ENCODE measurements around the gene MCM7. TPM values are rescaled to one million over a fixed set of nuclear protein-coding genes. Genes with fewer than 3 reads are reported as not detected.
A peak's percentile ranks its signal among the peaks of the same experiment; 100 is the strongest.

MCM7 gene
- polyA plus RNA-seq, 1 donor = 93.8 TPM

DNA sequence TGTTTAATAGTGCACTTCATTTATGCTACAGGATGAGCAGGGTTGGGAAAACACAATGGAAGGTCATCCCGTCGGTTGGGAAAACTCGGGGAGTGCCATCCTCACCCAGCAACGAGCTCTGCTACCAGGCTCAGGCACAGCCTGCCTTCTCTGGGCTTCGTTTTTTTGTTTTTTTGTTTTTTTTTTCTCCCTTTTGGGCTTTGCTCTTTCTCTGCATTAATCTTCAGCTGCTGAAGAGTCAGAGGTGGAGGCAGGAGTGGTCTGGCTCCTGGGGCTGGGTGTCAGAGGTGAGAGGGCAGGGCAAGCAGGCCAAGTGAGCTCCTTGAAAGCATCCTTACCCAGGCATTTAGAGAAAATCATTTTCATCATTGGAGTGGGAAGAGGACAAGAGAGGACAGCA lies 31.2 kb downstream of the MCM7 start:
- peaks cover 69% of the 10 kb centered on the region for H3K36me3 ChIP-seq (ENCODE audit: control insufficient read depth, insufficient read depth, low read length)
- WGBS (ENCODE audit: insufficient coverage, low lambda C conversion rate) = 100% methylated on average over 5 of the region's 5 CpGs
- H3K27me3 ChIP-seq (ENCODE audit: control insufficient read depth, insufficient read depth, low read length) = no peaks in the 10 kb centered on the region
- H3K4me3 ChIP-seq (ENCODE audit: low read length) = no peak overlapping the region
- no peak overlapping the region for H3K27ac ChIP-seq (ENCODE audit: low read length)
- no peak for DNase-seq
- peaks cover 40% of the 10 kb centered on the region for H3K9me3 ChIP-seq (ENCODE audit: control insufficient read depth, low read depth, low read length)
- no peaks in the 10 kb centered on the region for H3K4me1 ChIP-seq (ENCODE audit: control insufficient read depth, insufficient read depth, low read length)

DNA sequence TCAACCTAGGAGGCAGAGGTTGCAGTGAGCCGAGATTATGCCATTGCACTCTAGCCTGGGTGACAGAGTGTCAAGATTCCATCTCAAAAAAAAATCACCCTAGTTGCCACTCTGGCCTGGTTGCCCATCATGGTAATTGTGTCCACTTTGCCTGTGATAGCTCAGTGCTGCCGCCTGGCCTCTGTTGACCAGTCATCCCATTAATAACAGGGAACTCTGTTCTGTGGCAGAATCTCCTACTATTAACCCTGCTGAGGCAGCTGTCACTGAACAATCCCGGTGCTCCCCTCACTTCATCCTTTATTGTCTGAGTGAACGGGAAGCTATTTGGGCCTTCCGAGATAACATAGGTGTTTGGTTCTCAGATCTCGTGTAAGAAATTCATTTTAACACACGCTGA lies 34.2 kb downstream of the MCM7 start:
- peaks cover 60% of the 10 kb centered on the region for H3K36me3 ChIP-seq (ENCODE audit: control insufficient read depth, insufficient read depth, low read length)
- no peak overlapping the region for H3K4me3 ChIP-seq (ENCODE audit: low read length)
- no CpG with 5 or more reads among the region's 7 CpGs for WGBS (ENCODE audit: insufficient coverage, low lambda C conversion rate)

DNA sequence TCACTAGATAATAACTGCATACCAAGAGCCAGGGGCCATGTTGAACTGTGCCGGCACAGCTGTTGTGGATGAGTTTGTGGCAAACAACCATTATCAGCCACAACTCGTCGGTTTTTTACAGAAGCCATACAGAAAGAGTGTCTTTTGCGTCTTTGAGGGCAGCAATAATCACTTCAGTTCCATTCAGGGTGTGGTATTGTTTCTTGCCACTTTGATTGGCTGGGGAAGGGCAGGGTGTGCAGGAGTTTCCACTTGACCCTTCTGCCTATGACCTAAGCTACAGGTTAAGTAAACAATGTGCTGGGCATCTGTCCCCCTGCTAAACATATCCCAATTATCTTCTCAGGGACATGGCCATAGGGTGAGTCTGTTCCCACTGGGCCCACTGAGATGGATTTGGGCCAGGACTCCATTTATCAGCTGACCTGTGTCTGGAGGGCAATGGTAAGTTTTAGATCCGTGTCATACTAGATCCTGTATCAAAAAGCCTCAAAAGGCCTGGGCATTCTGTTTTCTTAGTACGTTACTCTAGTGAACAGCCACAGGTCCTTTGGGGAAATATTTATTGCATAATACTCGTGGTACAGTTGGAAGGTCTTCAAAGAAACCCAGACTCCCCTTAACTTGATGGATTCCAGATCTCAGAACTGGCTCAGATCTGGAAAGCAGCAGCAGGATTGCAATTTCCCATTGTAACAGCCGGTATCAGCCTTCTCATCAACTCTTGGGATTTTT lies 35.6 kb downstream of the MCM7 start:
- H3K36me3 ChIP-seq (ENCODE audit: control insufficient read depth, insufficient read depth, low read length) = peaks cover 55% of the 10 kb centered on the region
- no peaks in the 10 kb centered on the region for H3K4me1 ChIP-seq (ENCODE audit: control insufficient read depth, insufficient read depth, low read length)
- H3K27ac ChIP-seq (ENCODE audit: low read length) = no peak overlapping the region
- peaks cover 5% of the 10 kb centered on the region for H3K9me3 ChIP-seq (ENCODE audit: control insufficient read depth, low read depth, low read length)
- no peak overlapping the region for H3K4me3 ChIP-seq (ENCODE audit: low read length)
- DNase-seq = peak in 1 of 2 donors; percentile 18
- H3K27me3 ChIP-seq (ENCODE audit: control insufficient read depth, insufficient read depth, low read length) = no peaks in the 10 kb centered on the region
- no CpG with 5 or more reads among the region's 8 CpGs for WGBS (ENCODE audit: insufficient coverage, low lambda C conversion rate)

More for the DNA sequence above, 34.2 kb downstream of the MCM7 start:
- Histone ChIP-seq H3K27ac (ENCODE audit: low read length) (no peak overlapping the region), H3K27me3 (ENCODE audit: control insufficient read depth, insufficient read depth, low read length) (no peaks in the 10 kb centered on the region), H3K9me3 (ENCODE audit: control insufficient read depth, low read depth, low read length) (peaks cover 18% of the 10 kb centered on the region), H3K4me1 (ENCODE audit: control insufficient read depth, insufficient read depth, low read length) (no peaks in the 10 kb centered on the region)
- DNase-seq = no peak

DNA sequence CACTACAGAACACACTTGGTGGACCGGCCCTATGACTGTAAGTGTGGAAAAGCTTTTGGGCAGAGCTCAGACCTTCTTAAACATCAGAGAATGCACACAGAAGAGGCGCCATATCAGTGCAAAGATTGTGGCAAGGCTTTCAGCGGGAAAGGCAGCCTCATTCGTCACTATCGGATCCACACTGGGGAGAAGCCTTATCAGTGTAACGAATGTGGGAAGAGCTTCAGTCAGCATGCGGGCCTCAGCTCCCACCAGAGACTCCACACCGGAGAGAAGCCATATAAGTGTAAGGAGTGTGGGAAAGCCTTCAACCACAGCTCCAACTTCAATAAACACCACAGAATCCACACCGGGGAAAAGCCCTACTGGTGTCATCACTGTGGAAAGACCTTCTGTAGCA lies 37.0 kb downstream of the MCM7 start:
- no peaks in the 10 kb centered on the region for H3K4me1 ChIP-seq (ENCODE audit: control insufficient read depth, insufficient read depth, low read length)
- H3K36me3 ChIP-seq (ENCODE audit: control insufficient read depth, insufficient read depth, low read length) = peaks cover 49% of the 10 kb centered on the region
- no peak for DNase-seq
- H3K4me3 ChIP-seq (ENCODE audit: low read length) = no peak overlapping the region
- no peaks in the 10 kb centered on the region for H3K27me3 ChIP-seq (ENCODE audit: control insufficient read depth, insufficient read depth, low read length)
- no peak overlapping the region for H3K27ac ChIP-seq (ENCODE audit: low read length)
- H3K9me3 ChIP-seq (ENCODE audit: control insufficient read depth, low read depth, low read length) = no peaks in the 10 kb centered on the region
- no CpG with 5 or more reads among the region's 9 CpGs for WGBS (ENCODE audit: insufficient coverage, low lambda C conversion rate)

GRCh38 chr7:100063376-100063775 lies 37.8 kb downstream of the MCM7 start:
- Histone ChIP-seq H3K27me3 (ENCODE audit: control insufficient read depth, insufficient read depth, low read length) (no peaks in the 10 kb centered on the region), H3K27ac (ENCODE audit: low read length) (no peak overlapping the region), H3K9me3 (ENCODE audit: control insufficient read depth, low read depth, low read length) (no peaks in the 10 kb centered on the region), H3K36me3 (ENCODE audit: control insufficient read depth, insufficient read depth, low read length) (peaks cover 50% of the 10 kb centered on the region), H3K4me3 (ENCODE audit: low read length) (no peak overlapping the region), H3K4me1 (ENCODE audit: control insufficient read depth, insufficient read depth, low read length) (no peaks in the 10 kb centered on the region)
- no peak for DNase-seq
- WGBS (ENCODE audit: insufficient coverage, low lambda C conversion rate) = no CpG with 5 or more reads among the region's 4 CpGs

DNA sequence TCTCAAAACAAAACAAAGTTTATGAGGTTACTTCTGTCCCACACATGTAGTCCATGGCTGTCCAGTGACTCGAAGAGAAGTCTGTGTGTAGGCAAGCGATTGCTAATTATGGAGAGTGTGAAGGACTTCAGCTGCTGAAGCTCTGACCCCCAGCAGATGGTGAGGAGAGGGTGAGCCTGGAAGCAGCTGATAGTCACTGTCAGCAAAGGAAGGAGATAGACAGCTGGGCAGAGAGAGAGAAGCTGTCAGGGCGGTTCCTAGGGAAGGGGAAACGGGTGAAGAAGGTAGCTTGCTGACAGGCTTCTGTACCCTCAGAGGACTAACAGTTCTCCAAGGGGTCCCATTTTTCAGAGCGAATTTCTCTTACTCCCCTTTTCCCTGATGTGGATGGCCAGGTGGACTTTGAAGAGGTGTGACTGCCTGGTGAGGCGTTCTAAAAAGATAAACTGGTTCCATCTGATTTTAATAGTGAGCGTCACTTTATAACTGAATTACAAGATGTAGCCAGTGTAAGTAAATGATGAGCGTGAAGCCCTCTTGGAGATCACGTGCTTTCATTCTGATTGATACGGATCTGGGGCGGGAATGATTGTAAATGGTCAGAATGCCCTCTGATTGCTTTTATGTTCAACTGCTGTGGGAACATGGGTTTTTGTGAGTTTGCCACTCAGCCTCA lies 39.5 kb downstream of the MCM7 start:
- Histone ChIP-seq H3K9me3 (ENCODE audit: control insufficient read depth, low read depth, low read length) (no peaks in the 10 kb centered on the region), H3K27me3 (ENCODE audit: control insufficient read depth, insufficient read depth, low read length) (no peaks in the 10 kb centered on the region), H3K36me3 (ENCODE audit: control insufficient read depth, insufficient read depth, low read length) (peaks cover 62% of the 10 kb centered on the region), H3K4me3 (ENCODE audit: low read length) (no peak overlapping the region), H3K27ac (ENCODE audit: low read length) (no peak overlapping the region), H3K4me1 (ENCODE audit: control insufficient read depth, insufficient read depth, low read length) (no peaks in the 10 kb centered on the region)
- 100% methylated on average over 1 of the region's 11 CpGs for WGBS (ENCODE audit: insufficient coverage, low lambda C conversion rate)
- DNase-seq = no peak

- Histone ChIP-seq H3K27ac (ENCODE audit: low read length) (no peak overlapping the region), H3K9me3 (ENCODE audit: control insufficient read depth, low read depth, low read length) (no peaks in the 10 kb centered on the region), H3K36me3 (ENCODE audit: control insufficient read depth, insufficient read depth, low read length) (peaks cover 52% of the 10 kb centered on the region), H3K4me3 (ENCODE audit: low read length) (no peak overlapping the region), H3K27me3 (ENCODE audit: control insufficient read depth, insufficient read depth, low read length) (no peaks in the 10 kb centered on the region), H3K4me1 (ENCODE audit: control insufficient read depth, insufficient read depth, low read length) (no peaks in the 10 kb centered on the region)
- no peak for DNase-seq
- no CpG with 5 or more reads among the region's 5 CpGs for WGBS (ENCODE audit: insufficient coverage, low lambda C conversion rate)
Measured at GRCh38 chr7:100059251-100059739, 41.9 kb downstream of the MCM7 start.

DNA sequence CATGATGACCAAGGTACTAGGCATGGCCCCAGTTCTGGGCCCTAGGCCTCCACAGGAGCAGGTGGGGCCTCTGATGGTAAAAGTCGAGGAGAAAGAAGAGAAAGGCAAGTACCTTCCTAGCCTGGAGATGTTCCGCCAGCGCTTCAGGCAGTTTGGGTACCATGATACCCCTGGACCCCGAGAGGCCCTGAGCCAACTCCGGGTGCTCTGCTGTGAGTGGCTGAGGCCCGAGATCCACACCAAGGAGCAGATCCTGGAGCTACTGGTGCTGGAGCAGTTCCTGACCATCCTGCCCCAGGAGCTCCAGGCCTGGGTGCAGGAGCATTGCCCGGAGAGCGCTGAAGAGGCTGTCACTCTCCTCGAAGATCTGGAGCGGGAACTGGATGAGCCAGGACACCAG lies 44.2 kb downstream of the MCM7 start:
- WGBS (ENCODE audit: insufficient coverage, low lambda C conversion rate) = no CpG with 5 or more reads among the region's 10 CpGs
- Histone ChIP-seq H3K36me3 (ENCODE audit: control insufficient read depth, insufficient read depth, low read length) (peaks cover 34% of the 10 kb centered on the region), H3K27me3 (ENCODE audit: control insufficient read depth, insufficient read depth, low read length) (no peaks in the 10 kb centered on the region), H3K4me3 (ENCODE audit: low read length) (no peak overlapping the region), H3K27ac (ENCODE audit: low read length) (no peak overlapping the region), H3K9me3 (ENCODE audit: control insufficient read depth, low read depth, low read length) (no peaks in the 10 kb centered on the region), H3K4me1 (ENCODE audit: control insufficient read depth, insufficient read depth, low read length) (no peaks in the 10 kb centered on the region)
- DNase-seq = no peak

DNA sequence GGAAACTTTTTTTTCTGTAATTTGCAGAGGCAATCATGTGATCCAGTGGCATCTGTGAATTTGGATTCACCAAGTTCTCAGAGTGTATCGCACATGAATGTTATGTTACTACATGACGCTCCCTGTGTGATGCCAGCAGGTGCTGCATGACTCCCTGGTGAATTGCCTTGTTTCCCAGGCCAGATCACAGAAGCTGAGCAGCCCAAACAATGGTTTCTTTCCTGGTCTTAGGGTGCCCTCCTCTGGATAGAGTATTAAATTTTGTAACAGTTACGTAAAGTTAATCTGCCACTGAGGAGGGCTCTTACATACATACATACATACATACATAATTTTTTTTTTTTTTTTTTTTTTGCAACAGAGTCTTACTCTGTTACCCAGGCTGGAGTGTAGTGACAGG lies 48.0 kb downstream of the MCM7 start:
- Histone ChIP-seq H3K4me1 (ENCODE audit: control insufficient read depth, insufficient read depth, low read length) (peaks cover 10% of the 10 kb centered on the region), H3K4me3 (ENCODE audit: low read length) (no peak overlapping the region), H3K9me3 (ENCODE audit: control insufficient read depth, low read depth, low read length) (no peaks in the 10 kb centered on the region), H3K27me3 (ENCODE audit: control insufficient read depth, insufficient read depth, low read length) (no peaks in the 10 kb centered on the region), H3K27ac (ENCODE audit: low read length) (no peak overlapping the region), H3K36me3 (ENCODE audit: control insufficient read depth, insufficient read depth, low read length) (peaks cover 15% of the 10 kb centered on the region)
- DNase-seq = peak; percentile 63 to 69
- WGBS (ENCODE audit: insufficient coverage, low lambda C conversion rate) = no CpG with 5 or more reads among the region's 3 CpGs

GRCh38 chr7:100051611-100052010 lies 49.6 kb downstream of the MCM7 start:
- DNase-seq = no peak
- no CpG with 5 or more reads among the region's 3 CpGs for WGBS (ENCODE audit: insufficient coverage, low lambda C conversion rate)
- no peaks in the 10 kb centered on the region for H3K9me3 ChIP-seq (ENCODE audit: control insufficient read depth, low read depth, low read length)
- no peaks in the 10 kb centered on the region for H3K27me3 ChIP-seq (ENCODE audit: control insufficient read depth, insufficient read depth, low read length)
- H3K4me1 ChIP-seq (ENCODE audit: control insufficient read depth, insufficient read depth, low read length) = peaks cover 10% of the 10 kb centered on the region
- H3K27ac ChIP-seq (ENCODE audit: low read length) = no peak overlapping the region
- no peak overlapping the region for H3K4me3 ChIP-seq (ENCODE audit: low read length)
- no peaks in the 10 kb centered on the region for H3K36me3 ChIP-seq (ENCODE audit: control insufficient read depth, insufficient read depth, low read length)

Measured in large intestine (tissue), 3 donors.